Motor neuron (in vitro differentiated cells): ENCODE data around the gene SELPLG. TPM values are rescaled to one million over a fixed set of nuclear protein-coding genes. Genes with fewer than 3 reads are reported as not detected.
"Not testable (repeated sequence)": the region's sequence is repeated elsewhere in the genome, so short reads cannot be mapped to it uniquely, and the experiment has no call there.

Source experiments
- ATAC-seq, 8 experiments: fragments of 200-7000 bp; cut with Tn5 transposase; replicated peaks in 6 of 8; 2 replicates each; pipeline ENCODE4 v1.8.0; 2021; ENCODE audit warnings: mild to moderate bottlenecking in 8 of 8, moderate library complexity in 8 of 8
- H3K27ac ChIP-seq, 2 donors: fragments of 250-450 bp; sonication (Bioruptor Pico); 2 replicates each; pipeline ENCODE4 v1.9.0; 2021; ENCODE audit warnings: antibody characterized with exemption in 2 of 2, mild to moderate bottlenecking in 2 of 2, moderate library complexity in 1 of 2
- H3K4me1 ChIP-seq, 2 donors: fragments of 250-450 bp; sonication (Bioruptor Pico); replicated peaks in 1 of 2; 2 replicates each; pipeline ENCODE4 v1.6.1; 2021; ENCODE audit warnings: antibody characterized with exemption in 2 of 2, mild to moderate bottlenecking in 2 of 2, moderate library complexity in 1 of 2
- H3K4me3 ChIP-seq, 5 donors: fragments of 250-450 bp; sonication (Bioruptor Pico); 2 replicates each; pipeline ENCODE4 v1.9.0; 2021; ENCODE audit warnings: antibody characterized with exemption in 5 of 5, mild to moderate bottlenecking in 5 of 5, moderate library complexity in 4 of 5
- WGBS, 10 experiments: fragments of 450-650 bp; shearing (Covaris generic); methylation state at CpG; one replicate each; pipeline ENCODE4 v1.0.0; 2022; 5-methylcytosine and 5-hydroxymethylcytosine counted together
- in situ Hi-C, 9 experiments: fragments of 400-800 bp; cut with MboI; loops; one replicate each; pipeline ENCODE4 v1.15.0; 2021; ENCODE audit warnings: low sequenced_read_pairs in 9 of 9, low pct_unique_long_range_greater_than_20kb in 2 of 9; ENCODE audit not compliant: unreplicated experiment in 9 of 9
- total RNA-seq, 8 experiments: library from RNA; unstranded; fragments of 300-600 nt; gene quantifications; 2 replicates each; pipeline versions ENCODE4 v1.2.3 to v1.2.4, GENCODE V29; 2022

SELPLG gene
- total RNA-seq, 8 experiments from 2014 or later: 0.38 to 4.7 (median 1.0) TPM

DNA sequence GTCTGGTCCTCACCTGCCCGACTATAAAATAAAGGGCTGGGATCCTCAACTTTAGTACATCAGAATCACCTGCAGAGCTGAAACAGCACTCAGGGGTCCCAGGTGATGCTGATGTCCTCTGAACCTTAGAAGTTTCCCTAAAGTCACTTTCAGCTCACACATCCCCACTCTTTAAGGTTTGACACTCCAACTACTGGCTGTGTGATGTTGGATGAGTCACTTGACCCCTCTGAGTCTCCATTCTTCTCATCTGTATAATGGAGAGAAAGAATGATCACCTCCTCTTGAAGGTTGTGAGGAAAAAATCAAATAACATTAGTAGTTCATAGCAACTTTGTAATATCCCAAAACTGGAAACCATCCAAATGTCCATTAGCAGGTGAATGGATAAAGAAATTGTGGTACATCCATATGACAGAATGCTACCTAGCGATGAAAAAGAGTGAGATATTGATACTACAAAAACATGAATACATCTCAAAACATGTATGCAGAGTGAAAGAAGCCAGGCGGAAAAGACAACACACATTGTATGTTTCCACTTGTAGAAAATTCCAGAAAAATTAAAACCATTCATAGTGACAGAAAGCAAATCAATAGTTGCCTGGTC is 49.1 kb downstream of the SELPLG start:
- no peak for ATAC-seq
- 38 to 100% (median 97%) methylated on average over 1 to 3 of the region's 3 CpGs for WGBS, 10 experiments

DNA sequence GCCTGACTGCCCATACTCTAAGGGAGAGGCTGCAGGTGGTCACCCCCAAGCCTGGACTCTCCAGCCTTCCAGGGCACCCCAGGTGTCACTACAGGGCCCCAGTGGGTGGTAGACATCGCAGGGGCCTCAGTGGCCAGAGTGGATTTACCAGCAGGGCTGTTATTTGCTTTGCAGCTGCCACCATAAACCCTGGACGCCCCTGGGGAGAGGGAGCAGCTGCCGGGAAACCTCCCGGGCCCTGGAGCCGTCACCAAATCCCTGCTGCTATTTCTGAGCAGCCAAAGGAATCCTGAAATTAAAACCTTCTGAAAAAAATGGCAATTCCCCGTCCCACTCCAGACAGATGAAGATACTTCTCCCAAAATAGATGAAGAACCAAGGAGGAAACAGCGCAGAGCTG is 49.7 kb downstream of the SELPLG start:
- in situ Hi-C loops: no loop called here
- H3K4me1 ChIP-seq: peaks cover 0 to 3% of the 10 kb centered on the region in 2 donors
- peak in 1 of 8 experiments; percentile 68 for ATAC-seq
- 40 to 100% (median 51%) methylated on average over 1 to 6 of the region's 7 CpGs; no CpG with 5 or more reads in 5 of the 10 experiments for WGBS, 10 experiments
- H3K4me3 ChIP-seq: no peak overlapping the region
- H3K27ac ChIP-seq: no peak overlapping the region

More for the DNA sequence above, 49.1 kb downstream of the SELPLG start:
- Histone ChIP-seq H3K4me1 (peaks cover 0 to 7% of the 10 kb centered on the region in 2 donors), H3K4me3 (no peak overlapping the region), H3K27ac (no peak overlapping the region)
- in situ Hi-C loops: no loop called here

DNA sequence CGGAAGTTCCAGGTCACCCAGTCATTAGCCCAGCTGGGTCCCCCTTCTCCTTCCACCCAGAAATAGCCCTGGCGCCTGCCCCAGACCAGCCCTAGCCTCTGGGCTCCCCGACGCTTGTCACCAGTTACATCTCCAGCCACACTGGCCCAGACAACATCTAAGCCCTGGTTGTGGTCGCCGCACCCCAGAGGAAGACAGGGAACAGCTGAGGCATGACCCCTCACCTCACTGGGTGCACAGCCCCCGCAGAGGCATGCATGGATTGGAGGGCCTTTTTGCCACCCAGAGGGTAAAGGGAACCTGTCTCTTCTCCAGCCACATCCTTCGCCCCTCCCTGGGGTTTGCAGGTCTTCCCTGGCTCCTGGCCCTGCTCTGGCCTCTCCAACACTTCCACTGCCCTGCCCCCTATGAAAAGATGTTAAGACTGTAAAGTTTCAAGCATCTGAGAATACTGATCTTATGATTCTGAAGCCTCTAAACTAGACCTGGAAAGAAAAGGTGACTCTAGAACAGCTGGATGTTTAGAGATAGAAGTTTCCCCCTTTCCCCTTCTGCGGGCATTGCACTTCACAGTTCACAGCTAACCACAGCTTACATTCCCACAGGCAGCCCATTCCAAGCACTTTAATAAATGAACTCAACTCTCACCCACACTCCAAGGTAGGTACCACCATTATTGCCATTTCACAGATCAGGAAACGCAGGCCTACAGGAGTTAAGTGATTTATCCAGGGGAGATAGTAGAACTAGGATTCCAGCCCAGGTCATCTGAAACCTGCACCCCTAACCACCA is 50.5 kb downstream of the SELPLG start:
- Histone ChIP-seq H3K4me1 (no peaks in the 10 kb centered on the region), H3K4me3 (no peak overlapping the region), H3K27ac (no peak overlapping the region)
- in situ Hi-C loops: no loop called here
- ATAC-seq: no peak
- WGBS, 10 experiments: 38 to 100% (median 78%) methylated on average over 1 to 4 of the region's 10 CpGs; no CpG with 5 or more reads in 1 of the 10 experiments

DNA sequence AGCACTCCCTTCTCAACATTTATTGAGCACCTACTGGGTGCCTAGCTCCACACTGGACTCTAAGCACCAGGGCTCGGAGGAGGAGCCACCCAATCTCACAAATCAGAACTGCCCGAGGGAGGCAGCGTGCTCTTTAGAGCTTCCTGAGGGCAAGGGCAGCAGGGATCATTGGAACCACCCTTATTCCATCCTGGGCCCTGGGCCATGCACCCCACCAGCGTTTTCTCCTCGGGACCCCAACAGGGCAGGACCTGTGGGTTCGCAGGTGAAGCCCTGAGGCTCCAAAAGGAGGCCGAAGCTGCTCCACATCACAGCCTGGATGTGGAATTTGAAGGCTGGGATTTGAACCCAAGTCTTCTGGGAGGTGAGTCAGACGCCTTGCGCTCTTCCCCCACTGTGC is 51.2 kb downstream of the SELPLG start:
- in situ Hi-C loops: no loop called here
- ATAC-seq: no peak
- WGBS, 10 experiments: 60 to 100% (median 83%) methylated on average over 1 to 5 of the region's 9 CpGs; no CpG with 5 or more reads in 5 of the 10 experiments
- no peak overlapping the region for H3K4me3 ChIP-seq
- no peaks in the 10 kb centered on the region for H3K4me1 ChIP-seq
- H3K27ac ChIP-seq: no peak overlapping the region

DNA sequence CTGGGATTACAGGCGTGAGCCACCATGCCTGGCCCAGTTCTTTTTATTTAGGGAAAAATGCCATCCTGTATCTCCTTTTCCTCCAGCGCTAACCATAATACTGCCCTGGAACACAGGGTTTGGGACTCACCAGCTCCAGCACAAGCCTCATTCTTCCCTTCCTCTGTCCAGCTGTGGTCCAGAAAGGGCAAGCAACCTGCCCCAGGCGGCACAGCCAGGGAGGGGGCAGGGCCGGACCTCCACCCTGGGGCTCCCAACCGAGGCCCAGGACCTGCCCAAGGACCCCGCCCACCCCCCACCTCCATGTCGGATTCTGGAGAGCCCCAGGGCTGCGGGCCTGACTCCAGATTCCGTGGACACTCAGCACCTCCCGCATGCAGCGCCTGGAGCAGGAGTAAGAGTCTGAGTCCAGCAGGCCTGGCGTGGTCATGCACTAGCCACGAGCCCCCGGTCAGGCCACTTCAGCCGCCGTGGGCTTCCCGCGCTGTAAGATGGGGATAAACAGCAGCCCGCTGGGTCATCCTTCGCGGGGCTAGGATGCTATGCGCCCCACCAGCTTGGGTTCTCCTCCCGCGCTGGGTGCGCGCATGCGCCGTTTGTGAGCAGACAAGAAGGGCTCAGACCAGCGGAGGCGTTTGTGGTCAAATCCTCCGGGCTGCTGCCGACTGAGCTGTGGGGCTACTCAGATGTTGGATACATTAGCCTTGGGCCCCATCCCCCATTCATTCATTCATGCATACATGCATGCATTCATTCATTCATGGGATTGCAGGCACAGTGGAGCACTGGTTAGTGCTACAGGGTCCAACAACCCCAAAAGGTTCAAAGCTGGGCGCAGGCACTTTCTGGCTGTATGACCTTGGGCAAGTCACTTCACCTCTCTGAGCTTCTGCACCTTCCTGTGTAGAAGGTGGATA is 52.1 kb downstream of the SELPLG start:
- Histone ChIP-seq H3K4me3 (no peak overlapping the region), H3K27ac (no peak overlapping the region), H3K4me1 (no peaks in the 10 kb centered on the region)
- no peak for ATAC-seq
- in situ Hi-C loops: no loop called here
- WGBS, 10 experiments: 95 to 100% (median 95%) methylated on average over 1 to 10 of the region's 33 CpGs; no CpG with 5 or more reads in 7 of the 10 experiments

DNA sequence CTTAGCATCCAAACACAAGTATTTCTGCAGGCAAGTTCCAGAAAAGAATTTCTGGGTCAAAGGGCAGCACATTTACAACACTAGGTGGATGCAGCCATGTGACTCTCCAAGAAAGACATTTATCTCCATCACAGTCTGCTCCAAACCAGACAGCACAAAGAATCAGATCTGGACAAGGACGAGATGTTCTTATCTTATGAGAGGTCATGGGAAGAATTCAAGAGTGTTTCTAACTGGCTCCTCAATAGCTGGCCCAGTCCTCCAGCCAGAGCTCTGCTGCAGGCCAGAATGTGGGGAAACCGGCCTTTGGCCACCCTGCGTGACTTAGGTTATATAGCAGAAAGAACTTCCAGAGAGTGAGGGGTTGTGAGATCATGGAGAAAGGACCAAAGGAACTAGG is 53.2 kb downstream of the SELPLG start:
- WGBS, 10 experiments: 17 to 92% (median 60%) methylated on average over 2 to 3 of the region's 3 CpGs; no CpG with 5 or more reads in 2 of the 10 experiments
- in situ Hi-C loops: no loop called here
- Histone ChIP-seq H3K27ac (no peak overlapping the region), H3K4me1 (no peaks in the 10 kb centered on the region), H3K4me3 (no peak overlapping the region)
- no peak for ATAC-seq

DNA sequence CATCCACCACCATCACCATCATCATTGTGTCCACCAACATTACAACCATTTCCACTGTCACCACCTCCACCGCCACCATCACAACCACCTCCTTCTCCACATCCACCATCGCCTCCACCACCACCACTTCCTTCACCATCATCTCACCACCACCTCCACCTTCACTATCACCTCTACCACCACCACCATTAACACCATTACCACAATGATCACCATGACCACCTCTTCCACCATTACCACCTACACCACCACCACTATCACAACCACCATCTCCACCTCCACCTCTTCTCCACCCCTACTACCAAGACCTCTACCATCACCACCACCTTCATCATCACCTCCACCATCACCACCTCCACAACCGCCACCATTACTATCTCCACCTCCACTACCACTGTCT is 54.9 kb downstream of the SELPLG start:
- Histone ChIP-seq H3K27ac (no peak overlapping the region), H3K4me3 (no peak overlapping the region), H3K4me1 (no peaks in the 10 kb centered on the region)
- no peak for ATAC-seq
- in situ Hi-C loops: no loop called here
- 20 to 100% (median 94%) methylated on average over 1 to 3 of the region's 3 CpGs; no CpG with 5 or more reads in 1 of the 10 experiments for WGBS, 10 experiments

DNA sequence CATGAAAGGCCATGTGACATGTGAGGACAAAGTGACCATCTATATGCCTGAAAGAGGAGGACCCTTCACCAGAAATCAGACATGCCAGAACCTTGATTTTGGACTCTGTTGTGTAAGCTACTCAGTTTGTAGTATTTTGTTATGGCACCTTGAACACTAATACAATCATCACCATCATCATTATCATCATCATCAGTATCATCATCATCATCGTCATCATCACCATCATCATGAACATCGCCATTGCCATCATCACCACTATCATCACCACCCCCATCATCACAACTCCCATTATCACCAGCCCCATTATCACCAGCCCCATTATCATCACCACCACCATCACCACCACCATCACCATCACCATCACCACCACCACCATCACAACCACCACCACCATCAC is 55.4 kb downstream of the SELPLG start:
- no peak overlapping the region for H3K4me3 ChIP-seq
- H3K27ac ChIP-seq: no peak overlapping the region
- H3K4me1 ChIP-seq: no peaks in the 10 kb centered on the region
- in situ Hi-C loops: no loop called here
- 33 to 100% methylated on average over 2 of the region's 2 CpGs; no CpG with 5 or more reads in 8 of the 10 experiments for WGBS, 10 experiments
- no peak for ATAC-seq

DNA sequence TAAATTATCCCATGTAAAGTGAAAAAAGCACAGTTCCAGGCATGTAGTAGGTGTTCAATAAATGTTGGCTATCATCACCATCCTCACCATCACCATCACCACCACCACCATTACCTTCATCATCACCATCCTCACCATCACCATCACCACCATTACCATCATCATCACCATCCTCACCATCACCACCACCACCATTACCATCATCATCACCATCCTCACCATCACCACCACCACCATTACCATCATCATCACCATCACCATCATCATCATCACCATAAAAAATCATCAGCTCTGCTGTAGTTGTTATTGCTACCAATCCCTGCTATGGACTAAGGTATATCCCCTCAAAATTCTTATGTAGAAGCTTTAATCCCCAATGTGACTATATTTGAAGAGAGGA is 56.2 kb downstream of the SELPLG start:
- Histone ChIP-seq H3K4me3 (no peak overlapping the region), H3K4me1 (no peaks in the 10 kb centered on the region), H3K27ac (no peak overlapping the region)
- in situ Hi-C loops: no loop called here
- ATAC-seq: no peak

DNA sequence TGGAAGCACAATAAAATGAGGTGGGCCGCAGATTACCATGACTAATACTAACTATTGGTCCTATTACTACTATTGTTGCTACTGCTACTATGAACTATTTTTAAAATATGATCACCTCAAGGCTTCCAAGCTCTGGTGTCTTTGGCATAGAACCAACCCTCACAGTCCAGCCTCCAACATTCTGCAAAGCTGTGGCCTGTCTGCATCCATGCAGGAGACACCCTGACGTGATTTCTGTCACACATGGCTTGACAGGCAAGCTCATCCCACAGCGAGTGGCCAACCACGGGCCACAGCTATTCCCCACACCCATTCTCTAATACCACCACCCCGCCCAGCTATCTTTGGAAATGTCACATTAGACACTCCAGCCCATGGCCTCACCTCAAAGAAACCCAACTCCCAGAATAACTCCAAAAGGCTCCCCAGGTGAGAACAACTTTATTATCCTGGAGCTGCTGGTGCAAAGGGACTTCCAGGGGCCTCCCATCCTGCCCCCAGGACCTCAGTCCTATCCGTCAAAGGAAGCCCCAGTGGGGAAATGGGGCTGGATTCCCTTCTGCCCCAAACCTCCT is 56.9 kb downstream of the SELPLG start:
- 0 to 100% (median 53%) methylated on average over 1 to 4 of the region's 6 CpGs; no CpG with 5 or more reads in 3 of the 10 experiments for WGBS, 10 experiments
- in situ Hi-C loops: no loop called here
- peak in 2 of 8 experiments; percentile 9 to 10 for ATAC-seq
- no peak overlapping the region for H3K4me3 ChIP-seq
- H3K4me1 ChIP-seq: no peaks in the 10 kb centered on the region
- H3K27ac ChIP-seq: no peak overlapping the region

DNA sequence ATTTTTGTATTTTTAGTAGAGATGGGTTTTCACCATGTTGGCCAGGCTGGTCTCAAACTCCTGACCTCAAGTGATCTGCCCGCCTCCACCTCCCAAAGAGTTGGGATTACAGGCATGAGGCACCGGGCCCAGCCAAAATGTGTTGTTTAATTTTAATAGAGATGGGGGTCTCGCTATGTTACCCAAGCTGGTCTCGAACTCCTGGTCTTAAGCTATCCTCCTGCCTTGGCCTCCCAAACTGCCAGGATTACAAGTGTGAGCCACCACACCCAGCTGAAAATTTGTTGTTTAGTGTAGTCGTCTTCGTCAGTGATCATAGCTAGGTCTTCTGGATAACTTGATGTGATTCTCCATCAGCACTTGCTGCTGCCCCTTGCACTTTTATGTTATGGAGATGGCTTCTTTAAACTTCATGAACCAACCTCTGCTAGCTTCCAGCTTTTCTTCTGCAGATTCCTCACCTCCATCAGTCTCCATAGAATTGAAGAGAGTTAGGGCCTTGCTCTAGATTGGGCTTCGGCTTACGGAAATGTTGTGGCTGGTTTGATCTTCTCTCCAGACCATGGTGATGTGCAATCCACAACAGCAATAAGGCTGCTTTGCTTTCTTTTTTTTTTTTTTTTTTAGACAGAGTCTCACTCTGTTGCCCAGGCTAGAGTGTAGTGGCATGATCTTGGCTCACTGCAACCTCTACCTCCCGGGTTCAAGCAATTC is 58.3 kb downstream of the SELPLG start:
- in situ Hi-C loops: no loop called here
- H3K27ac ChIP-seq: no peak overlapping the region
- no peaks in the 10 kb centered on the region for H3K4me1 ChIP-seq
- 89 to 100% (median 97%) methylated on average over 1 to 8 of the region's 9 CpGs; no CpG with 5 or more reads in 1 of the 10 experiments for WGBS, 10 experiments
- H3K4me3 ChIP-seq: no peak overlapping the region
- ATAC-seq: no peak

DNA sequence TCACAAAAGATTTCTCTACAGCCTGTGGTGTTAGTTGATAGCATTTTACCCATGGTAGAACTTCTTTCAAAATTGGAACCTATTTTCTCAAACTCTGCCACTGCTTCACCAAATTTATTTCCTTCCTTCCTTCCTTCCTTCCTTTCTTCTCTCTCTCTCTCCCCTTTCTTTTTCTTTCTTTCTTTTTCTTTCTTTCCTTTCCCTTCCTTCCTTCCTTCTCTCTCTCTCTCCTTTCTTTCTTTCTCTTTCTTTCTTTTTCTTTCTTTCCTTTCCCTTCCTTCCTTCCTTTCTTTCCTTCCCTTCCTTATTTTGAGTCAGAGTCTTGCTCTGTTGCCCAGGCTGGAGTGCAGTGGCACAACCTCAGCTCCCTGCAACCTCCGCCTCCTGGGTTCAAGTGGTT is 59.4 kb downstream of the SELPLG start:
- ATAC-seq, H3K4me3 ChIP-seq, H3K4me1 ChIP-seq, H3K27ac ChIP-seq, in situ Hi-C loops: not testable (repeated sequence)
- WGBS, 10 experiments: 85 to 100% (median 94%) methylated on average over 1 of the region's 1 CpG; no CpG with 5 or more reads in 3 of the 10 experiments
